ENCODE data around the gene SLC30A2.

DNA sequence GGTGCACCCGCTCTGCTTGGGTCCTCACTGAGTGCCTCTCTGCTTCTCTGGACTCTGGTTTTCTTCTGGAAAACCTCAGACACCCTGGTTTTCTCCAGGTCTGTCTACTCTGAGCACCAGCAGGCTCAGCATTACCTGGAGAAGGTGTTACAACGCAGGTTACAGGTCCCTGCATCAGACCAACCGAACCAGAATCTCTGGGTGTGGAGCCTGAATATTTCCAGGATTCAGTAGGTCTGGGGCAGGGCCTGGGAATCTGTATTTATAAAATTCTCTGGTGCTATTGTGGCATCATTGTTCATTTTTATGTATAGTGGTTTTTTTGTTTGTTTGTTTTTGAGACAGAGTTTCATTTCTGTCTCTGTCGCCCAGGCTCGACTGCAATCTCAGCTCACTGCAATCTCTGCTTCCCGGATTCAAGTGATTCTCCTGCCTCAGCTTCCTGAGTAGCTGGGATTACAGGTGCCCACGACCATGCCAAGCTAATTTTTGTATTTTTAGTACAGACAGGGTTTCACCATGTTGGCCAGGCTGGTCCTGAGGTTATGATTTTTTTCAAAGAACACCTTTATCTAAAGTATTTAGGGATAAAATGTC is 1.5 kb upstream of the SLC30A2 start:
- TF ChIP-seq TAF1 (IDR thresholded peaks at IDR 0.05; ENCODE audit: borderline replicate concordance, insufficient read depth, low read length): no peak
- no peak for TF ChIP-seq POLR2AphosphoS5 (IDR thresholded peaks at IDR 0.05; ENCODE audit: low read depth, low read length)
- TF ChIP-seq REST (IDR thresholded peaks at IDR 0.05; ENCODE audit: insufficient read depth in 1 of 2, low read depth in 2 of 2, low read length in 2 of 2): no peak

Measured in PFSK-1 (cell line).